Tibial nerve (tissue), 4 donors: ENCODE measurements around the gene ADH7.

Source experiments
- CTCF ChIP-seq, 5 experiments: fragments of 200-600 bp in 3 of 5; fragments of 450-650 bp in 2 of 5; sonication (generic) in 3 of 5; IDR thresholded peaks; one replicate each; pipeline ENCODE4 v1.5.1; 2016 to 2019; ENCODE audit warnings: antibody characterized with exemption in 5 of 5, mild to moderate bottlenecking in 3 of 5, moderate library complexity in 2 of 5
- EP300 ChIP-seq, 2 donors: sonication (generic); formaldehyde crosslinking; IDR thresholded peaks; one replicate each; pipeline ENCODE4 v1.6.1; 2017; ENCODE audit warnings: antibody characterized with exemption in 2 of 2, mild to moderate bottlenecking in 1 of 2
- POLR2A ChIP-seq, 2 donors: fragments of 450-650 bp; IDR thresholded peaks; one replicate each; pipeline ENCODE4 v1.6.1; 2017; ENCODE audit warnings: antibody characterized with exemption in 2 of 2, mild to moderate bottlenecking in 2 of 2, moderate library complexity in 2 of 2

GRCh38 chr4:99471349-99471748 is 36.2 kb upstream of the ADH7 start:
- TF ChIP-seq CTCF (IDR thresholded peaks at IDR 0.05) (no peak), POLR2A (IDR thresholded peaks at IDR 0.05) (no peak), EP300 (IDR thresholded peaks at IDR 0.05) (no peak)
